Measurements from ENCODE around the gene DVL3. TPM values are rescaled to one million over a fixed set of nuclear protein-coding genes. Genes with fewer than 3 reads are reported as not detected.

Gene DVL3
- total and polyA plus RNA-seq, 4 donors: 8.6 to 26.3 (median 17.4) TPM

DNA sequence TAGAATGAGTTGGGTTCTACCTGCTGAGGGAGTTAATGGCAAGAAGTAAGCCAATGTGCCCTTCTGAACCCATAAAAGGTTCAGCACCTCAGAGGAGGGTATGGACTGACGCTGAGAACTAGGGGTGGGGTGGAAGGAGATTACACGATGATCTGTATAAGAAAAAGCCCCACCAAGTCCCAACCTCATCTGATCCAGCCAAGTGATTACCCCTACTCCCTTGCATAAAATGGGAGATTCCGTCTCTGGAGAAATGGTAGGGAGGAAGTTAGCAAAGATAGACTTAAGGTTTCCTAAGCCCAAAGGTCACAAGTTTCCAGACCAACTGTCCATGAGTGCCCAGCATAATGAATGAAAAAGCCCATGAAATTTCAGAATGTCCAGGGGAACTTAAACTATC is 7.1 kb upstream of the DVL3 start (continued):
- TF ChIP-seq, protein P1, sequence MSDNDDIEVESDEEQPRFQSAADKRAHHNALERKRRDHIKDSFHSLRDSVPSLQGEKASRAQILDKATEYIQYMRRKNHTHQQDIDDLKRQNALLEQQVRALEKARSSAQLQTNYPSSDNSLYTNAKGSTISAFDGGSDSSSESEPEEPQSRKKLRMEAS (IDR thresholded peaks at IDR 0.05): no peak

DNA sequence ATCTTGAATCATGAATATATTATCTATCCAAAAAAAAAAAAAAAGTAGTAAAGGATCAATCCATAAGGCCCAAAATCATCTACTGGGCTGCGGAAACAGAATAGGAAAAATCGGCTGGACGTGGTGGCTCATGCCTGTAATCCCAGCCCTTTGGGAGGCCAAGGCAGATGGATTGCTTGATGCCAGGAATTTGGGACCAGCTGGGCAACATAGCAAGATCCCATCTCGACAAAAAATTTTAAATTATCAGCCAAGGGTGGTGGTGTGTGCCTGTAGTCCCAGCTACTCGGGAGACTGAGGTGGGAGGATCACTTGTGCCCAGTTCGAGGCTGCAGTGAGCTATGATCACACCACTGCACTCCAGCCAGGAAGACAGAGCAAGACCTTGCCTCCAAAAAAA is 6.1 kb upstream of the DVL3 start:
- Histone ChIP-seq H3K4me3 (ENCODE audit: low read depth in 1 of 3, low read length in 3 of 3) (no peak overlapping the region), H3K4me1 (ENCODE audit: control insufficient read depth in 4 of 4, insufficient read depth in 4 of 4, low read length in 3 of 4) (peaks cover 0 to 14% (median 2%) of the 10 kb centered on the region in 4 donors), H3K9me3 (ENCODE audit: control insufficient read depth in 4 of 4, low read length in 3 of 4) (no peaks in the 10 kb centered on the region), H3K9ac (ENCODE audit: low read depth in 1 of 2, low read length in 2 of 2) (no peak overlapping the region), H3K27ac (ENCODE audit: low read depth in 1 of 2, low read length in 2 of 2) (no peak overlapping the region), H3K36me3 (ENCODE audit: control insufficient read depth in 4 of 4, insufficient read depth in 3 of 4, low read depth in 1 of 4, low read length in 3 of 4) (peaks cover 0 to 17% (median 10%) of the 10 kb centered on the region in 4 donors), H3K27me3 (ENCODE audit: control insufficient read depth in 4 of 4, insufficient read depth in 4 of 4, low read length in 3 of 4) (no peaks in the 10 kb centered on the region)
- no peak for TF ChIP-seq JUND (IDR thresholded peaks at IDR 0.05)
- TF ChIP-seq RXRA (IDR thresholded peaks at IDR 0.05): no peak
- no peak for TF ChIP-seq HNF4G (IDR thresholded peaks at IDR 0.05)
- TF ChIP-seq, protein P1 (IDR thresholded peaks at IDR 0.05): no peak
- no peak for TF ChIP-seq RAD21 (IDR thresholded peaks at IDR 0.05)
- no peak for TF ChIP-seq FOXA2 (IDR thresholded peaks at IDR 0.05)
- TF ChIP-seq EGR1 (IDR thresholded peaks at IDR 0.05; ENCODE audit: low read depth in 2 of 2): no peak
- TF ChIP-seq, protein P2, sequence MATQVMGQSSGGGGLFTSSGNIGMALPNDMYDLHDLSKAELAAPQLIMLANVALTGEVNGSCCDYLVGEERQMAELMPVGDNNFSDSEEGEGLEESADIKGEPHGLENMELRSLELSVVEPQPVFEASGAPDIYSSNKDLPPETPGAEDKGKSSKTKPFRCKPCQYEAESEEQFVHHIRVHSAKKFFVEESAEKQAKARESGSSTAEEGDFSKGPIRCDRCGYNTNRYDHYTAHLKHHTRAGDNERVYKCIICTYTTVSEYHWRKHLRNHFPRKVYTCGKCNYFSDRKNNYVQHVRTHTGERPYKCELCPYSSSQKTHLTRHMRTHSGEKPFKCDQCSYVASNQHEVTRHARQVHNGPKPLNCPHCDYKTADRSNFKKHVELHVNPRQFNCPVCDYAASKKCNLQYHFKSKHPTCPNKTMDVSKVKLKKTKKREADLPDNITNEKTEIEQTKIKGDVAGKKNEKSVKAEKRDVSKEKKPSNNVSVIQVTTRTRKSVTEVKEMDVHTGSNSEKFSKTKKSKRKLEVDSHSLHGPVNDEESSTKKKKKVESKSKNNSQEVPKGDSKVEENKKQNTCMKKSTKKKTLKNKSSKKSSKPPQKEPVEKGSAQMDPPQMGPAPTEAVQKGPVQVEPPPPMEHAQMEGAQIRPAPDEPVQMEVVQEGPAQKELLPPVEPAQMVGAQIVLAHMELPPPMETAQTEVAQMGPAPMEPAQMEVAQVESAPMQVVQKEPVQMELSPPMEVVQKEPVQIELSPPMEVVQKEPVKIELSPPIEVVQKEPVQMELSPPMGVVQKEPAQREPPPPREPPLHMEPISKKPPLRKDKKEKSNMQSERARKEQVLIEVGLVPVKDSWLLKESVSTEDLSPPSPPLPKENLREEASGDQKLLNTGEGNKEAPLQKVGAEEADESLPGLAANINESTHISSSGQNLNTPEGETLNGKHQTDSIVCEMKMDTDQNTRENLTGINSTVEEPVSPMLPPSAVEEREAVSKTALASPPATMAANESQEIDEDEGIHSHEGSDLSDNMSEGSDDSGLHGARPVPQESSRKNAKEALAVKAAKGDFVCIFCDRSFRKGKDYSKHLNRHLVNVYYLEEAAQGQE (IDR thresholded peaks at IDR 0.05): no peak
- TF ChIP-seq, protein P3, sequence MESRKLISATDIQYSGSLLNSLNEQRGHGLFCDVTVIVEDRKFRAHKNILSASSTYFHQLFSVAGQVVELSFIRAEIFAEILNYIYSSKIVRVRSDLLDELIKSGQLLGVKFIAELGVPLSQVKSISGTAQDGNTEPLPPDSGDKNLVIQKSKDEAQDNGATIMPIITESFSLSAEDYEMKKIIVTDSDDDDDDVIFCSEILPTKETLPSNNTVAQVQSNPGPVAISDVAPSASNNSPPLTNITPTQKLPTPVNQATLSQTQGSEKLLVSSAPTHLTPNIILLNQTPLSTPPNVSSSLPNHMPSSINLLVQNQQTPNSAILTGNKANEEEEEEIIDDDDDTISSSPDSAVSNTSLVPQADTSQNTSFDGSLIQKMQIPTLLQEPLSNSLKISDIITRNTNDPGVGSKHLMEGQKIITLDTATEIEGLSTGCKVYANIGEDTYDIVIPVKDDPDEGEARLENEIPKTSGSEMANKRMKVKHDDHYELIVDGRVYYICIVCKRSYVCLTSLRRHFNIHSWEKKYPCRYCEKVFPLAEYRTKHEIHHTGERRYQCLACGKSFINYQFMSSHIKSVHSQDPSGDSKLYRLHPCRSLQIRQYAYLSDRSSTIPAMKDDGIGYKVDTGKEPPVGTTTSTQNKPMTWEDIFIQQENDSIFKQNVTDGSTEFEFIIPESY (IDR thresholded peaks at IDR 0.05): no peak
- no peak for TF ChIP-seq GABPA (IDR thresholded peaks at IDR 0.05 in 1 of 2, conservative IDR thresholded peaks at IDR 0.05 in 1 of 2)
- TF ChIP-seq SP1 (IDR thresholded peaks at IDR 0.05): no peak
- no peak for TF ChIP-seq HNF4A (conservative IDR thresholded peaks at IDR 0.05)
- TF ChIP-seq, protein P4, sequence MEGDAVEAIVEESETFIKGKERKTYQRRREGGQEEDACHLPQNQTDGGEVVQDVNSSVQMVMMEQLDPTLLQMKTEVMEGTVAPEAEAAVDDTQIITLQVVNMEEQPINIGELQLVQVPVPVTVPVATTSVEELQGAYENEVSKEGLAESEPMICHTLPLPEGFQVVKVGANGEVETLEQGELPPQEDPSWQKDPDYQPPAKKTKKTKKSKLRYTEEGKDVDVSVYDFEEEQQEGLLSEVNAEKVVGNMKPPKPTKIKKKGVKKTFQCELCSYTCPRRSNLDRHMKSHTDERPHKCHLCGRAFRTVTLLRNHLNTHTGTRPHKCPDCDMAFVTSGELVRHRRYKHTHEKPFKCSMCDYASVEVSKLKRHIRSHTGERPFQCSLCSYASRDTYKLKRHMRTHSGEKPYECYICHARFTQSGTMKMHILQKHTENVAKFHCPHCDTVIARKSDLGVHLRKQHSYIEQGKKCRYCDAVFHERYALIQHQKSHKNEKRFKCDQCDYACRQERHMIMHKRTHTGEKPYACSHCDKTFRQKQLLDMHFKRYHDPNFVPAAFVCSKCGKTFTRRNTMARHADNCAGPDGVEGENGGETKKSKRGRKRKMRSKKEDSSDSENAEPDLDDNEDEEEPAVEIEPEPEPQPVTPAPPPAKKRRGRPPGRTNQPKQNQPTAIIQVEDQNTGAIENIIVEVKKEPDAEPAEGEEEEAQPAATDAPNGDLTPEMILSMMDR (IDR thresholded peaks at IDR 0.05; ENCODE audit: low read depth, low read length, missing input control): no peak
- no peak for TF ChIP-seq NR2F2 (IDR thresholded peaks at IDR 0.05)
- TF ChIP-seq TAF1 (conservative IDR thresholded peaks at IDR 0.05): no peak
- TF ChIP-seq, protein P5, sequence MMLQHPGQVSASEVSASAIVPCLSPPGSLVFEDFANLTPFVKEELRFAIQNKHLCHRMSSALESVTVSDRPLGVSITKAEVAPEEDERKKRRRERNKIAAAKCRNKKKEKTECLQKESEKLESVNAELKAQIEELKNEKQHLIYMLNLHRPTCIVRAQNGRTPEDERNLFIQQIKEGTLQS (IDR thresholded peaks at IDR 0.05): no peak
- no peak for TF ChIP-seq FOXA1 (IDR thresholded peaks at IDR 0.05)
- TF ChIP-seq YY1 (IDR thresholded peaks at IDR 0.05): no peak
- DNase-seq (ENCODE audit: low spot score): no peak
- 95% methylated on average over 6 of the region's 6 CpGs for WGBS
